Activated T-cell treated with anti-CD3 and anti-CD28 coated beads, Interleukin-2, amount 50 U/mL, for 4 hours (primary cell): ENCODE measurements around the gene B4GALT3. TPM values are rescaled to one million over a fixed set of nuclear protein-coding genes. Genes with fewer than 3 reads are reported as not detected.

Experiments used
- ATAC-seq, 2 donors: fragments of 200-7000 bp; cut with Tn5 transposase; one replicate each; pipeline ENCODE4 v1.10.0; 2021
- DNase-seq: peaks from one replicate; pipeline ENCODE4 v3.0.0-alpha.2; 2020
- H3K27me3 Mint-ChIP-seq: one replicate; pipeline ENCODE4 v1.8.0; 2021; ENCODE audit warnings: low read depth, mixed read lengths
- H3K36me3 Mint-ChIP-seq: one replicate; pipeline ENCODE4 v1.8.0; 2022; ENCODE audit warnings: mixed read lengths; ENCODE audit not compliant: insufficient read depth
- H3K4me1 Mint-ChIP-seq: one replicate; pipeline ENCODE4 v1.8.0; 2021; ENCODE audit warnings: low read depth, mixed read lengths
- H3K4me3 Mint-ChIP-seq: one replicate; pipeline ENCODE4 v1.8.0; 2021; ENCODE audit warnings: mild to moderate bottlenecking, moderate library complexity, mixed read lengths
- H3K9me3 Mint-ChIP-seq: one replicate; pipeline ENCODE4 v1.8.0; 2021; ENCODE audit warnings: mixed read lengths
- total RNA-seq, 3 donors: library from RNA; stranded (reverse); gene quantifications; one replicate each; pipeline ENCODE4 v1.2.1, GENCODE V29; 2021

Gene B4GALT3
- total RNA-seq, 3 donors from 2014 or later: 73.9 to 76.3 (median 75.9) TPM

DNA sequence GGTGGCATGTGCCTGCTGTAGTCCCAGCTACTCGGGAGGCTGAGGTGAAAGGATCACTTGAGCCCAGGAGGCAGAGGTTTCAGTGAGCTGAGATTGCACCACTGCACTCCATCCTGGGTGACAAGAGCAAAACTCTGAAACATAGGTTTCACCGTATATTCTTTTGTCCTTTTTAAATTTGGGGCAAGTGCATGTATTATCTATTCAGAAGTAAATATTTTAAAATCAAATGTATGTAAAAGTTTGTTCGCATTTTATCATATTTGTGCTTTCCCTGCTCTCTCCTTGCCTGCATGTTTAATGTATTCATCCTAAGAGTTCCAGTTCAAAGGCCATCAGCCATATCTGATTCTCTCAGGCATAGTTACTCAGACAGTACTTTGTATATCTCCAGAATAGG lies 31.5 kb downstream of the B4GALT3 start:
- DNase-seq: no peak
- Mint-ChIP-seq H3K4me1 (no peaks in the 10 kb centered on the region), H3K4me3 (no peak overlapping the region), H3K9me3 (no peaks in the 10 kb centered on the region), H3K36me3 (no peaks in the 10 kb centered on the region), H3K27me3 (no peaks in the 10 kb centered on the region)
- no peak for ATAC-seq

DNA sequence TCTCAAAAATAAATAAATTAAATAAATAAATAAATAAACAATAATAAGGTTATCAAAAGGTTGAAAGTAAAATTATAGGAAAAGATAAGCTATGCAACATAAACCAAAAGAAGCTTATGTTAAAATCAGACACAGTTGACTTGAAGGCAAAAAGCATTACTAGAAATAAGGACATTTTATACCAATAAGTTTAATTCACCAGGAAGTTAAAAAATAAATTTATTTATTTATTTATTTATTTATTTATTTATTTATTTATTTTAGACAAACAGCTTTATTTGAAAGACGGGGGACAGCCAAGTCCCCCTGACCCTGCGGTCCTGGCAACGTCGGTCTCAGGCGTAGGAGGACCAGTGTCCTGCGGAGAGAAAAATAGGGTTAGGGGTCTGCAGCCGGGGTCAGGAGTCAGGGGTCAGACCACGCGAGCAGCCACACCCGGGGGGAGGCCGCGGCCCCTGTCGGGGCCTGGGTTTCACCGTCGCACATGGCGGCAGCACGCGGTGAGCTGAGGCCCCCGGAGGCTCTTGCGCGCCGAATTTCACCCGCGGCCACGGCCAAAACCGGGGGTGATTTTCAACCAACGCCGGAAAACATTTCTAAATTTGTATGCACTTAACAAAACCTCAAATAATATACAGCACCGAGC lies 36.4 kb downstream of the B4GALT3 start:
- no peak for ATAC-seq
- H3K4me3 Mint-ChIP-seq: no peak overlapping the region
- H3K36me3 Mint-ChIP-seq: no peaks in the 10 kb centered on the region
- H3K4me1 Mint-ChIP-seq: peaks cover 1% of the 10 kb centered on the region
- no peak for DNase-seq
- no peaks in the 10 kb centered on the region for H3K27me3 Mint-ChIP-seq
- no peaks in the 10 kb centered on the region for H3K9me3 Mint-ChIP-seq

DNA sequence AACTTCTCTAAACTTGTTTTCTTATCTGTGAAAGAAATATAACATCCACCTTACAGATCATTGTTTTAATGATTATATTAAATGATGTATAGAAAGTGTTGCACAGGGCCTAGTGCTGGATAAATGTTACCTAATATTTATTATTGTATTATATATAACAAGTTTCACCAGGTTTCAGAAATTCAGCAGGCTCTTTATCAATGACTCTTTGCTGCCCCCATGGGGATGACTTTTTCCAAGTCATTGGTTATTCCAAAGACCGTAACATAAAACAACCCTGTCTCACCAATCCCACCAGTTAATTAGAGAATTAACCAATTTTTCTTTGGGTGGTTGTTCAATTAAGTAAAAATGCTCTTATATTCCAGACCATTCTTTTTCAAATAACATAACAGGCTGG lies 37.5 kb downstream of the B4GALT3 start:
- no peaks in the 10 kb centered on the region for H3K36me3 Mint-ChIP-seq
- ATAC-seq: no peak
- no peaks in the 10 kb centered on the region for H3K9me3 Mint-ChIP-seq
- H3K27me3 Mint-ChIP-seq: no peaks in the 10 kb centered on the region
- DNase-seq: peak; percentile 38
- peaks cover 4% of the 10 kb centered on the region for H3K4me1 Mint-ChIP-seq
- H3K4me3 Mint-ChIP-seq: no peak overlapping the region

DNA sequence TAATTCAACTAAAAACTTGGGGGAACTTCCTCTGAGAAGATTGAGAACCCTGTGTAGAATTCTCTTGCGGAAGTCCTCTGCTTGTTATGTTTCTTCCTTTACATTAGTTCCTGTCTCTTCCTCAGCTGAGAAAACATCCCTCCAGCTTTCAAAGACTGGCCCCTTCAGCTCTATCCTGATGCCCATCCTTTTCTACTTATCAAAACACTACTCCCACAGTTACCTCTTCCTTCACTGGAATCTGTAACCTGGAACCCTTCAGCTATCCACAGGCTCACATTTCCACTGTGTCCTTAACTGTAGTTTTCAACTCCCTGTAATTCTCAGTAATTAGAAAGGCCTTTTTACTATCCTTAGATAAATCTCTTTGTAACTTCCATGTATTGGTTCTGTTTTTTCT lies 38.9 kb downstream of the B4GALT3 start:
- Mint-ChIP-seq H3K4me1 (peaks cover 4% of the 10 kb centered on the region), H3K4me3 (no peak overlapping the region), H3K27me3 (no peaks in the 10 kb centered on the region), H3K9me3 (no peaks in the 10 kb centered on the region), H3K36me3 (no peaks in the 10 kb centered on the region)
- ATAC-seq (no peak), DNase-seq (no peak)

DNA sequence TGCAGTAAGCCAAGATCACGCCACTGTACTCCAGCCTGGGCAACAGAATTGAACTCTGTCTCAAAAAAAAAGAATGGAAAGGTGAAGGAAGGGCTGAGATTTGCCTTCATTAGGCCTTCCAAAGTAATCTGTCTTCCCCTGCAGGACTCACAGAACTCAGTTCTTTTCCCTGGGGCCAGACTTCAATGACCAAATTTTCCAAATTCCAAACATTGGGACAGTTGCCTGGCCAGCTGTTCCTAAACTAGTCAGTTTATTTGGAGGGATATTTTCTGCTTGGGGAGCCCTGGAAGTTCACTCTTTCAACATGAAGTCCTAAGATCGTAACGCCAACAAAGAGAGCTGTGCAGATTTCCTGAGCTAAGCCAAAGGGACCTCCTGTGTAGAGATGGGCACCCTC lies 39.4 kb downstream of the B4GALT3 start:
- DNase-seq (no peak), ATAC-seq (no peak)
- H3K27me3 Mint-ChIP-seq: no peaks in the 10 kb centered on the region
- no peaks in the 10 kb centered on the region for H3K9me3 Mint-ChIP-seq
- no peaks in the 10 kb centered on the region for H3K36me3 Mint-ChIP-seq
- no peak overlapping the region for H3K4me3 Mint-ChIP-seq
- peaks cover 4% of the 10 kb centered on the region for H3K4me1 Mint-ChIP-seq

DNA sequence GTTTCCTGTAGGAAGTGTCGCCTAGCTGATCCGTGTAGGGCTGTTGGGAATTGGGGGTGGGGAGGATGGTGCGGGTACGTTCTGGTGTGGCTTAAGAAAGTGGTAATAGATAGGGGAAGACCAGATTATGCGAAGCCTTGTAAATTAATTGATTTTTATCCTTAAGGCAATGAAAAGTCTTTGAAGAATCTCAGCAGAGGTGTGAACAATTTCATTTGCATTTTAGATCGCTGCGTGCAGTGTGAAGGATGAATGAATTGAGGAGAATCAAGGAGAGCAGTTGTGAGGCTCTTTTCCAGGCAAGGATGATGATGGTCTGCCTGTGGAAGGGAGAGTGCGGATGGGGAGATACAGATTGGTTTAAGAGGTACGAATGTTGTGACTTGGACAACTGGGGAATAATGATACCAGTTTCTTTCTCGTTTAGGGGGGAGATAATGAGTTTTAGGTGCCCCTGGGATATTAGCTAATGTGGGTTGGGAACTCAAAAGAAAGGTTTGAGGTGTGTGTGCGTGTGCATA lies 44.0 kb downstream of the B4GALT3 start:
- peak in 1 of 2 donors; percentile 4 for ATAC-seq
- Mint-ChIP-seq H3K4me3 (no peak overlapping the region), H3K27me3 (no peaks in the 10 kb centered on the region), H3K4me1 (peaks cover 38% of the 10 kb centered on the region), H3K36me3 (peaks cover 12% of the 10 kb centered on the region), H3K9me3 (no peaks in the 10 kb centered on the region)
- no peak for DNase-seq

DNA sequence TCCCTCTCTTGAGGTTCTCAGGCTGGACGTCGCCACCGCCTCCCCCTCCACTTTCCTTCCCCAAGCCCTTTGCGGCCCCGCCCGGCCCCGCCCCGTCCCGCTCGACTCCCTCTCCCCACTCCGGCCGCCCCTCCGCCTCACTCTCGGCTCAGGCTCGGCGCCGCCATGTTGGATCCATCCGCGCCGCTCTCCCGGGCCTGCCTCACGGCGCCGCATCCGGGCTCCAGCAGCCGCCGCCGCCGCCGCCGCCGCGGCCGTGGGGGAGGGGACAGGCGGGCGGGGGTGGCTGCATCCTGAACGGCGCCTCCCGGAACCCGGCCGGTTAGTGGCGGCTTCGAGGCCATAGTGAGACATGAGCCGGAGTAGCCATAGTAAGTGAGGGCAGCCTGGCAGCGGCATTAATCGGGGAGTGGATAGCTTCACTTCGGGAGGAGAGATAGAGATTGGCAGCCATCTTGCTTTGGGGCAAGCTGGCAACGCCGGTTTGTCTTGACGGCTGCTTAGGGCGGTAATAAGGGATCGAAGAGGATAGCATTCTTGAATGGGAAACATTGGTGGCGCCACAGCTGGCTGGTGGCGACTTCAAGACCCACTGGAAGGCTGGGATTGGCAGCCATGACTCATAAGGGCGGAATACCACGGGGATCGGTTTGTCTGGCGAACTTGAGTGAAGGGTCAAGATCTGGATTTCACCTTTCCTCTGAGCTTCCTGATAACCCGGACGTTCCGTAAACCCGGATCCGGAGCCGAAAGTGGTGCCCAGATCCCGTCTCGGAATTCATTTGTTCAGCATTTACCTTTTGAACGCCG lies 44.7 kb downstream of the B4GALT3 start, which contains the start of gene DEDD:
TSS of gene DEDD (minus strand) at position 258 of the 810 bp plus-strand sequence. CDS start 8,205 bp downstream, outside the sequence.
- Mint-ChIP-seq H3K36me3 (peaks cover 17% of the 10 kb centered on the region), H3K4me3 (no peak within 1 kb of the TSS), H3K4me1 (peaks cover 44% of the 10 kb centered on the region)

DNA sequence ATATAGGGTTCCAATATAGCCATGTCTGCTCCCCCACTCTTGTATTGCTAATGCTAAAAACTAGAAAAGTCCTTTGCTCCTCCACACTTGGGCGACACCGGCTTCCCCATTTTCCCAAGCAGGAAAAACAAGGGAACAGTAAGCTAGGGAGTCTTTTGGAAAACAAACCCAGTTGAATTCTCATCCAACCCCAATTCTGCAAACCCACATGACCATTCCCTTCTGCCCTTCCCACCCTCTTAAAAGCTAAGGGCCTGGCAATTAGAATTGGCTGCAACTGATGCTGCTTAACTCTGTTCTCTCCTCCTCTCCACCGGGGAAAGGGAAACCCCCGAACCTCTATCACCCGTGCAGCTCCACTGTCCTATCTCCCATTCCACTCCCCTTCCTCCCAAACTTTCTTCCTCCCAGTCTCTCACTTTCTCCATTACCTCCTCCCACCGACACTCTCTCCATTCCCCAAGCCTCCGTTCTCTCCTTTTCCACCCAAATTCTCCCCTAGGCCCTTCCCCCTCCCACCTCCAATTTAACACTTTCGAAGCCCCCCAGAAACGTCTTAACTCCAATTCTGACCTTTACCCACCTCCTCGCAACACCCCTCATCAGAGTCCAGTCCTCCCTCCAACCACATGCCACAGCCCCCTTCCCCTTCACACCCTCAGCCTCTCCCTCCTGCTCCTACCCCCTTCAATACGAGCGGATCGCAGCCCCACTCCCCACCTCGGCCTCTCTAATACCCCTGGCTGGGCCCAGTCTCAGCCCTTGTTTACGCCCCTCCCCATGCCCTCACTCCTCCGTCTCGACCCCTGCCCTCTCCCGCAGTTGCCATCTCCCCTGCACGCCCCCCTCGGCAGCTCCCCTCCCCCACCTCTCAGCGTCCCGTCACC lies 45.5 kb downstream of the B4GALT3 start:
- DNase-seq (no peak), ATAC-seq (no peak)
- peaks cover 51% of the 10 kb centered on the region for H3K4me1 Mint-ChIP-seq
- H3K4me3 Mint-ChIP-seq: no peak overlapping the region
- H3K9me3 Mint-ChIP-seq: no peaks in the 10 kb centered on the region
- no peaks in the 10 kb centered on the region for H3K27me3 Mint-ChIP-seq
- H3K36me3 Mint-ChIP-seq: peaks cover 26% of the 10 kb centered on the region

More for the DNA sequence above, 44.7 kb downstream of the B4GALT3 start, which contains the start of gene DEDD:
- peak; percentile 96 for ATAC-seq
- peak; percentile 87 for DNase-seq
- H3K27me3 Mint-ChIP-seq: no peaks in the 10 kb centered on the region
- no peaks in the 10 kb centered on the region for H3K9me3 Mint-ChIP-seq

DNA sequence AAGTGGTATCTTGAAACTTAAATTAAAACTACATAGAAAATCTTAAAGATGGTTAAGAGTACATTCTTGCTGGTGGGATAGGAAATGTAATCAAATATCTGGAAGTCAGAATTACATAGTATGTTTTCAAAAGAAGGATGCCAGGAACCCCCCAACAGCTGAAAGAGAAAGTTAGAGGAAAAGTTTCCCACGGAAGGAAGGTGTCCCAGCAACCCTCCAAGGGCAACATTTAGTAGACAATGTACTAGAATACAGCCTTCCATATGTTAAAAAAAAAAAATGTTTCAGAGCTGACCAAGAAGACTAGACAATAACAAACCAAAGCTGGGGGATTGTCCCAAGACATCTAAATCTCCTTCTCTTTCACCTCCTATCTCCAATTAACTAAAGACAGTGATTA lies 47.0 kb downstream of the B4GALT3 start:
- ATAC-seq (no peak), DNase-seq (no peak)
- Mint-ChIP-seq H3K4me3 (no peak overlapping the region), H3K27me3 (no peaks in the 10 kb centered on the region), H3K9me3 (no peaks in the 10 kb centered on the region), H3K4me1 (peaks cover 59% of the 10 kb centered on the region), H3K36me3 (peaks cover 35% of the 10 kb centered on the region)

DNA sequence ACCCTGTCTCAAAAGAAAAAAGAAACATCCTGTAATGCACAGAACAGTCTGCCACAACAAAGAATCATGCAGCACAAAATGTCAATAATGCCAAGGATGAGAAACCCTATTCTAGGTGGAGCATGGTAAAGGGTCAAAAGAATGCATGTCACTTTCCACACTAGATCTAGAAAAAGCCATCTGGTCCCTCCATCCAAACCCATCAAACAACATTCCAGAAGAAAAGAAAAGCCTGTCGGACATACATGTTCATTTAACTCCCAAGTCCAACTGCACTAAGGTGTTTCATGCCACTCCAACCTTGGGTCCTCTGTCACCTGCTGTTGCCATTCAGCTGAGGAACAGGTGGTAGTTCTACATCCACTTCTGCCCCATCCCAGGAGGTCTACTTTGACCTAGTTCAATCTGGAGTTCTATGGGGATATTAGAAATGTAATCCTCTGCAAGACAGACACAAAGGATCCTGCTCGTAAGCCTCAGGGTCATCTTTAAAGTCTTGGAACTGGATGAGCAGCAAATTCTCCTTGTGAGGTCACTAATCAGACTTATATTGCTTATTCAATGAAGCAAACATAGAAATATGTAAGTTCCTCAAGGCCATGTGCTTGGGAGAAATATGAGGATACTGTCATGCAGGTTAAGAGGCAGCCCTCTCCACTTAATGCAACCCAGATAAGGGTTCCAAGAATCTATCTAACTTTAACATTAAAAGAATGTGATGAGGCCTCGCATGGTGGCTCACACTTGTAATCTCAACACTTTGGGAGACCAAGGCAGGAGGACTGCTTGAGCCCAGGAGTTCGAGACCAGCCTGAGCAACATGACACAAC lies 48.5 kb downstream of the B4GALT3 start:
- no peaks in the 10 kb centered on the region for H3K27me3 Mint-ChIP-seq
- ATAC-seq: no peak
- no peaks in the 10 kb centered on the region for H3K9me3 Mint-ChIP-seq
- H3K36me3 Mint-ChIP-seq: peaks cover 40% of the 10 kb centered on the region
- peaks cover 56% of the 10 kb centered on the region for H3K4me1 Mint-ChIP-seq
- no peak overlapping the region for H3K4me3 Mint-ChIP-seq
- DNase-seq: no peak

DNA sequence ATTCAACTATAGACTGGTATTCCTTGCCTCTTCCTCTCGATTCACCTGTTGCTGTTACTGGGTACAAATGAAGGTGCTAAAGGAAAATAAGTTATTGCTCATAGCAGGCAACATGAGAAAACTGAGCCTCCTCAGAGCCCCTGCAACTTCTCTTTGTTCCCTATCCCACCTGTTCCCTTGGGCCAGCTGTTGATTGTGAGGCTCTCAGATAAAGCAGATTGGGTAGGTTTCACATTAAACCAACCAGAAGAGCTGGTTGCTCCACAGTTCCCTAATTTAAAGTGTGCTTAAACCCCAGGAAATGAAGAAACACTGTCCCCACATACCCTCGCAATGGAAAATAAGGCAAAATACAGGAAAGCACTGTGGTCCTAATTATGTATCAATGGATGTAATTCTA lies 49.7 kb downstream of the B4GALT3 start:
- Mint-ChIP-seq H3K4me1 (peaks cover 56% of the 10 kb centered on the region), H3K36me3 (peaks cover 49% of the 10 kb centered on the region), H3K4me3 (no peak overlapping the region), H3K9me3 (no peaks in the 10 kb centered on the region), H3K27me3 (no peaks in the 10 kb centered on the region)
- DNase-seq: no peak
- ATAC-seq: no peak

DNA sequence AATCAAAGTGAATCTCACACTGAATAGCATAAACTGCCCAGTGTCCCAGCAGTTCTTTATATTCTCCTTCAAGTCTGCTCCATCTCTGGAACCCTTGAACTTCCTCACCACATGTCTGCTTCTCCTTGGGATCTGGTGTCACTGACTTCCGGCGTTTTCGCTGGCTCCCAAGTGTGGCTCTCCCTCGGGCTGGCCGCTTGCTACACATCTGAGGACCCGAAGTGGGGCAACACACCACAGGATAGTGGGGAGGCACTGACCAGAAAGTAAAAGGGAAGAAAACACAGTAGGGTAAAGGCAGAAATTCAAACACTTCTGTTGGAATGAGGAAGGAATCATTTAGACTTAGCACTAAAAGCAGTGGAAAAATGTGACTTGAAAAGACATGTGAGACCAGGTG lies 54.3 kb downstream of the B4GALT3 start:
- H3K27me3 Mint-ChIP-seq: no peaks in the 10 kb centered on the region
- peaks cover 53% of the 10 kb centered on the region for H3K36me3 Mint-ChIP-seq
- no peak overlapping the region for H3K4me3 Mint-ChIP-seq

DNA sequence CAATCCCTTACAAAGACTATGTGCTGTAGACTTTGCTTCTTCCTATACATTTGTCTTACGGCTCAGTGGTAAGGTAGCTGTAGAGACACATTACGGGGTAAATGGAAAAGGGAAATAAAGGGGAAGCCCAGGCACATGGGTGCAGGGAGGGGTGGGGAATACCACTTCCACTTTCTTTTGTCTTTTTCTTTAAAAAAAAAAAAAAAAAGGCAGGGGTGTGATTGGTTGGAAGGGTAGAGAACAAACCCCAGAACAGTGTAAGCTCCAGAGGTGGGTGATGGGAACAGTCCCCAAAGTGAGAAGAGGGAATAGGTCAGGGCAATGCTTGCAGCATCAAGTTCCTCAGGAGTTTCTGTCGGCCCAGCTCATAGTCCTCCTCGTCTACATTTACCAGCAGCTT lies 55.5 kb downstream of the B4GALT3 start:
- Mint-ChIP-seq H3K4me1 (peaks cover 41% of the 10 kb centered on the region), H3K4me3 (no peak overlapping the region), H3K27me3 (no peaks in the 10 kb centered on the region), H3K9me3 (no peaks in the 10 kb centered on the region), H3K36me3 (peaks cover 44% of the 10 kb centered on the region)
- ATAC-seq: no peak
- no peak for DNase-seq

More for the DNA sequence above, 54.3 kb downstream of the B4GALT3 start:
- ATAC-seq (no peak), DNase-seq (no peak)
- Mint-ChIP-seq H3K4me1 (peaks cover 45% of the 10 kb centered on the region), H3K9me3 (no peaks in the 10 kb centered on the region)
